ENCODE results near the gene ABCF2.

The ABCF2 gene

GRCh38 chr7:151198945-151199848 lies 27.8 kb downstream of the ABCF2 start:
- no peaks in the 10 kb centered on the region for H3K9me3 ChIP-seq (ENCODE audit: control insufficient read depth in 1 of 2, low read length in 2 of 2)
- no peak overlapping the region for H3K4me3 ChIP-seq (ENCODE audit: low read depth in 1 of 2, low read length in 2 of 2)
- peaks cover 0 to 8% of the 10 kb centered on the region in 2 donors for H3K4me1 ChIP-seq (ENCODE audit: control insufficient read depth in 1 of 2, insufficient read depth in 2 of 2, low read length in 2 of 2)
- H3K36me3 ChIP-seq (ENCODE audit: control insufficient read depth in 1 of 2, insufficient read depth in 2 of 2, low read length in 2 of 2): no peaks in the 10 kb centered on the region
- no peaks in the 10 kb centered on the region for H3K27me3 ChIP-seq (ENCODE audit: low read depth, low read length)
- no peak overlapping the region for H3K27ac ChIP-seq (ENCODE audit: low read length)

GRCh38 chr7:151197932-151198331 lies 29.1 kb downstream of the ABCF2 start:
- Histone ChIP-seq H3K27ac (ENCODE audit: low read length) (no peak overlapping the region), H3K4me3 (ENCODE audit: low read depth in 1 of 2, low read length in 2 of 2) (no peak overlapping the region), H3K27me3 (ENCODE audit: low read depth, low read length) (no peaks in the 10 kb centered on the region), H3K9me3 (ENCODE audit: control insufficient read depth in 1 of 2, low read length in 2 of 2) (no peaks in the 10 kb centered on the region), H3K36me3 (ENCODE audit: control insufficient read depth in 1 of 2, insufficient read depth in 2 of 2, low read length in 2 of 2) (no peaks in the 10 kb centered on the region), H3K4me1 (ENCODE audit: control insufficient read depth in 1 of 2, insufficient read depth in 2 of 2, low read length in 2 of 2) (peaks cover 0 to 8% of the 10 kb centered on the region in 2 donors)

GRCh38 chr7:151195616-151196450 lies 31.2 kb downstream of the ABCF2 start:
- no peaks in the 10 kb centered on the region for H3K9me3 ChIP-seq (ENCODE audit: control insufficient read depth in 1 of 2, low read length in 2 of 2)
- no peak overlapping the region for H3K4me3 ChIP-seq (ENCODE audit: low read depth in 1 of 2, low read length in 2 of 2)
- H3K27me3 ChIP-seq (ENCODE audit: low read depth, low read length): no peaks in the 10 kb centered on the region
- peaks cover 0 to 8% of the 10 kb centered on the region in 2 donors for H3K4me1 ChIP-seq (ENCODE audit: control insufficient read depth in 1 of 2, insufficient read depth in 2 of 2, low read length in 2 of 2)
- no peak overlapping the region for H3K27ac ChIP-seq (ENCODE audit: low read length)
- H3K36me3 ChIP-seq (ENCODE audit: control insufficient read depth in 1 of 2, insufficient read depth in 2 of 2, low read length in 2 of 2): no peaks in the 10 kb centered on the region

GRCh38 chr7:151194188-151194587 lies 32.8 kb downstream of the ABCF2 start:
- Histone ChIP-seq H3K36me3 (ENCODE audit: control insufficient read depth in 1 of 2, insufficient read depth in 2 of 2, low read length in 2 of 2) (no peaks in the 10 kb centered on the region), H3K4me3 (ENCODE audit: low read depth in 1 of 2, low read length in 2 of 2) (no peak overlapping the region), H3K27ac (ENCODE audit: low read length) (no peak overlapping the region), H3K4me1 (ENCODE audit: control insufficient read depth in 1 of 2, insufficient read depth in 2 of 2, low read length in 2 of 2) (no peaks in the 10 kb centered on the region), H3K9me3 (ENCODE audit: control insufficient read depth in 1 of 2, low read length in 2 of 2) (no peaks in the 10 kb centered on the region), H3K27me3 (ENCODE audit: low read depth, low read length) (no peaks in the 10 kb centered on the region)

GRCh38 chr7:151193203-151193978 lies 33.6 kb downstream of the ABCF2 start:
- Histone ChIP-seq H3K4me3 (ENCODE audit: low read depth in 1 of 2, low read length in 2 of 2) (no peak overlapping the region), H3K4me1 (ENCODE audit: control insufficient read depth in 1 of 2, insufficient read depth in 2 of 2, low read length in 2 of 2) (no peaks in the 10 kb centered on the region), H3K27me3 (ENCODE audit: low read depth, low read length) (no peaks in the 10 kb centered on the region), H3K9me3 (ENCODE audit: control insufficient read depth in 1 of 2, low read length in 2 of 2) (no peaks in the 10 kb centered on the region), H3K27ac (ENCODE audit: low read length) (no peak overlapping the region), H3K36me3 (ENCODE audit: control insufficient read depth in 1 of 2, insufficient read depth in 2 of 2, low read length in 2 of 2) (no peaks in the 10 kb centered on the region)

- no peaks in the 10 kb centered on the region for H3K9me3 ChIP-seq (ENCODE audit: control insufficient read depth in 1 of 2, low read length in 2 of 2)
- no peaks in the 10 kb centered on the region for H3K4me1 ChIP-seq (ENCODE audit: control insufficient read depth in 1 of 2, insufficient read depth in 2 of 2, low read length in 2 of 2)
- no peaks in the 10 kb centered on the region for H3K27me3 ChIP-seq (ENCODE audit: low read depth, low read length)
- no peak overlapping the region for H3K27ac ChIP-seq (ENCODE audit: low read length)
- no peaks in the 10 kb centered on the region for H3K36me3 ChIP-seq (ENCODE audit: control insufficient read depth in 1 of 2, insufficient read depth in 2 of 2, low read length in 2 of 2)
- no peak overlapping the region for H3K4me3 ChIP-seq (ENCODE audit: low read depth in 1 of 2, low read length in 2 of 2)
Measured at GRCh38 chr7:151192002-151192539, 34.9 kb downstream of the ABCF2 start.

- Histone ChIP-seq H3K4me1 (ENCODE audit: control insufficient read depth in 1 of 2, insufficient read depth in 2 of 2, low read length in 2 of 2) (no peaks in the 10 kb centered on the region), H3K36me3 (ENCODE audit: control insufficient read depth in 1 of 2, insufficient read depth in 2 of 2, low read length in 2 of 2) (no peaks in the 10 kb centered on the region), H3K9me3 (ENCODE audit: control insufficient read depth in 1 of 2, low read length in 2 of 2) (no peaks in the 10 kb centered on the region), H3K27ac (ENCODE audit: low read length) (no peak overlapping the region), H3K4me3 (ENCODE audit: low read depth in 1 of 2, low read length in 2 of 2) (no peak overlapping the region), H3K27me3 (ENCODE audit: low read depth, low read length) (no peaks in the 10 kb centered on the region)
Measured at GRCh38 chr7:151191544-151191943, 35.5 kb downstream of the ABCF2 start.

- H3K4me3 ChIP-seq (ENCODE audit: low read depth in 1 of 2, low read length in 2 of 2): no peak overlapping the region
Measured at GRCh38 chr7:151189038-151189437, 38.0 kb downstream of the ABCF2 start.

GRCh38 chr7:151188252-151188542 lies 38.8 kb downstream of the ABCF2 start:
- Histone ChIP-seq H3K4me3 (ENCODE audit: low read depth in 1 of 2, low read length in 2 of 2) (no peak overlapping the region), H3K27ac (ENCODE audit: low read length) (no peak overlapping the region), H3K9me3 (ENCODE audit: control insufficient read depth in 1 of 2, low read length in 2 of 2) (no peaks in the 10 kb centered on the region), H3K36me3 (ENCODE audit: control insufficient read depth in 1 of 2, insufficient read depth in 2 of 2, low read length in 2 of 2) (no peaks in the 10 kb centered on the region), H3K27me3 (ENCODE audit: low read depth, low read length) (no peaks in the 10 kb centered on the region), H3K4me1 (ENCODE audit: control insufficient read depth in 1 of 2, insufficient read depth in 2 of 2, low read length in 2 of 2) (no peaks in the 10 kb centered on the region)

More at GRCh38 chr7:151189038-151189437, 38.0 kb downstream of the ABCF2 start:
- no peaks in the 10 kb centered on the region for H3K9me3 ChIP-seq (ENCODE audit: control insufficient read depth in 1 of 2, low read length in 2 of 2)
- H3K36me3 ChIP-seq (ENCODE audit: control insufficient read depth in 1 of 2, insufficient read depth in 2 of 2, low read length in 2 of 2): no peaks in the 10 kb centered on the region
- no peak overlapping the region for H3K27ac ChIP-seq (ENCODE audit: low read length)
- H3K4me1 ChIP-seq (ENCODE audit: control insufficient read depth in 1 of 2, insufficient read depth in 2 of 2, low read length in 2 of 2): no peaks in the 10 kb centered on the region
- H3K27me3 ChIP-seq (ENCODE audit: low read depth, low read length): no peaks in the 10 kb centered on the region

GRCh38 chr7:151187409-151188251 lies 39.4 kb downstream of the ABCF2 start:
- H3K4me1 ChIP-seq (ENCODE audit: control insufficient read depth in 1 of 2, insufficient read depth in 2 of 2, low read length in 2 of 2): no peaks in the 10 kb centered on the region
- no peaks in the 10 kb centered on the region for H3K9me3 ChIP-seq (ENCODE audit: control insufficient read depth in 1 of 2, low read length in 2 of 2)
- no peak overlapping the region for H3K4me3 ChIP-seq (ENCODE audit: low read depth in 1 of 2, low read length in 2 of 2)
- H3K27ac ChIP-seq (ENCODE audit: low read length): no peak overlapping the region
- no peaks in the 10 kb centered on the region for H3K27me3 ChIP-seq (ENCODE audit: low read depth, low read length)
- no peaks in the 10 kb centered on the region for H3K36me3 ChIP-seq (ENCODE audit: control insufficient read depth in 1 of 2, insufficient read depth in 2 of 2, low read length in 2 of 2)

Measured in muscle layer of duodenum (tissue), 2 donors.